Measurements from ENCODE around the gene ATP2B1. TPM values are rescaled to one million over a fixed set of nuclear protein-coding genes. Genes with fewer than 3 reads are reported as not detected.

The ATP2B1 gene
- total and polyA plus RNA-seq, 2 of the 13 experiments (the other 11 are each of a cell fraction or from before 2014, with no cell fraction given): 12.1 to 60.2 TPM

DNA sequence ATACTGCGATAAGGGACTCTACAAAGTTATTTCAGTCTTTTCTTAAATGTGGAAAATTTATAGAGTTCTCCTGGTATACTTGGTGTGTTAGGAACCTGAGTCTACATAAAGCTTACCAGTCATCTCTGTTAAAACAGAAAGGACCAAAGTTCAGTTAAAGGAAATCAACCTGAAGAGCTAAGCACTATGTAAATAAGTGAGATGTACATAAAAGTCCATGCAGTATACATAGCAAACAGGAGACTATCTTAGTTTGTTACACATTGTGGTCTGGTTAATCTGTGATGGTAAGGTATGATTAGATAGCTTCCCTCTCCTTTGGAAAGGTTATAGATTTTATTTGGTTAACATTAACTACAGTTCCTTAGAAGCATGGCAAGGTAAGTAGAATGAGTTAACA is 75.9 kb downstream of the ATP2B1 start (continued):
- TF ChIP-seq, protein P1, sequence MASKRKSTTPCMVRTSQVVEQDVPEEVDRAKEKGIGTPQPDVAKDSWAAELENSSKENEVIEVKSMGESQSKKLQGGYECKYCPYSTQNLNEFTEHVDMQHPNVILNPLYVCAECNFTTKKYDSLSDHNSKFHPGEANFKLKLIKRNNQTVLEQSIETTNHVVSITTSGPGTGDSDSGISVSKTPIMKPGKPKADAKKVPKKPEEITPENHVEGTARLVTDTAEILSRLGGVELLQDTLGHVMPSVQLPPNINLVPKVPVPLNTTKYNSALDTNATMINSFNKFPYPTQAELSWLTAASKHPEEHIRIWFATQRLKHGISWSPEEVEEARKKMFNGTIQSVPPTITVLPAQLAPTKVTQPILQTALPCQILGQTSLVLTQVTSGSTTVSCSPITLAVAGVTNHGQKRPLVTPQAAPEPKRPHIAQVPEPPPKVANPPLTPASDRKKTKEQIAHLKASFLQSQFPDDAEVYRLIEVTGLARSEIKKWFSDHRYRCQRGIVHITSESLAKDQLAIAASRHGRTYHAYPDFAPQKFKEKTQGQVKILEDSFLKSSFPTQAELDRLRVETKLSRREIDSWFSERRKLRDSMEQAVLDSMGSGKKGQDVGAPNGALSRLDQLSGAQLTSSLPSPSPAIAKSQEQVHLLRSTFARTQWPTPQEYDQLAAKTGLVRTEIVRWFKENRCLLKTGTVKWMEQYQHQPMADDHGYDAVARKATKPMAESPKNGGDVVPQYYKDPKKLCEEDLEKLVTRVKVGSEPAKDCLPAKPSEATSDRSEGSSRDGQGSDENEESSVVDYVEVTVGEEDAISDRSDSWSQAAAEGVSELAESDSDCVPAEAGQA (IDR thresholded peaks at IDR 0.05; ENCODE audit: low read depth): no peak
- TF ChIP-seq, protein P1 (CRISPR knock-in tag; IDR thresholded peaks at IDR 0.05; ENCODE audit: borderline replicate concordance): no peak
- TF ChIP-seq KDM6A (CRISPR knock-in tag; IDR thresholded peaks at IDR 0.05; ENCODE audit: low read depth) (peak; percentile 97), ZNF614 (CRISPR knock-in tag; IDR thresholded peaks at IDR 0.05; ENCODE audit: borderline replicate concordance) (peak; percentile 76; the same call in 1 of the 2 replicates), ZNF563 (CRISPR knock-in tag; IDR thresholded peaks at IDR 0.05) (no peak), NFRKB (IDR thresholded peaks at IDR 0.05) (no peak), SIX4 (CRISPR knock-in tag; IDR thresholded peaks at IDR 0.05) (peak; percentile 72; the same call in 1 of the 2 replicates), SALL1 (CRISPR knock-in tag; IDR thresholded peaks at IDR 0.05) (peak; percentile 24; the same call in 1 of the 2 replicates), THAP11 (CRISPR knock-in tag; IDR thresholded peaks at IDR 0.05) (peak; percentile 68; the same call in 1 of the 2 replicates), PCBP2 (optimal IDR thresholded peaks at IDR 0.05; ENCODE audit: low read depth, low read length, poor library complexity, severe bottlenecking) (no peak), ZNF547 (CRISPR knock-in tag; IDR thresholded peaks at IDR 0.05) (no peak), CBFB (CRISPR knock-in tag; IDR thresholded peaks at IDR 0.05) (peak; percentile 99), THYN1 (CRISPR knock-in tag; IDR thresholded peaks at IDR 0.05; ENCODE audit: borderline replicate concordance, low read depth) (no peak), IRF2 (CRISPR knock-in tag; IDR thresholded peaks at IDR 0.05) (0 out of 2 replicates have a peak, but pooled peaks have one; percentile 49), FOSL1 (CRISPR knock-in tag; IDR thresholded peaks at IDR 0.05; ENCODE audit: borderline replicate concordance) (no peak), ZNF430 (CRISPR knock-in tag; IDR thresholded peaks at IDR 0.05) (no peak), ZNF788 (CRISPR knock-in tag; IDR thresholded peaks at IDR 0.05; ENCODE audit: borderline replicate concordance) (no peak)
- TF ChIP-seq, protein P2, sequence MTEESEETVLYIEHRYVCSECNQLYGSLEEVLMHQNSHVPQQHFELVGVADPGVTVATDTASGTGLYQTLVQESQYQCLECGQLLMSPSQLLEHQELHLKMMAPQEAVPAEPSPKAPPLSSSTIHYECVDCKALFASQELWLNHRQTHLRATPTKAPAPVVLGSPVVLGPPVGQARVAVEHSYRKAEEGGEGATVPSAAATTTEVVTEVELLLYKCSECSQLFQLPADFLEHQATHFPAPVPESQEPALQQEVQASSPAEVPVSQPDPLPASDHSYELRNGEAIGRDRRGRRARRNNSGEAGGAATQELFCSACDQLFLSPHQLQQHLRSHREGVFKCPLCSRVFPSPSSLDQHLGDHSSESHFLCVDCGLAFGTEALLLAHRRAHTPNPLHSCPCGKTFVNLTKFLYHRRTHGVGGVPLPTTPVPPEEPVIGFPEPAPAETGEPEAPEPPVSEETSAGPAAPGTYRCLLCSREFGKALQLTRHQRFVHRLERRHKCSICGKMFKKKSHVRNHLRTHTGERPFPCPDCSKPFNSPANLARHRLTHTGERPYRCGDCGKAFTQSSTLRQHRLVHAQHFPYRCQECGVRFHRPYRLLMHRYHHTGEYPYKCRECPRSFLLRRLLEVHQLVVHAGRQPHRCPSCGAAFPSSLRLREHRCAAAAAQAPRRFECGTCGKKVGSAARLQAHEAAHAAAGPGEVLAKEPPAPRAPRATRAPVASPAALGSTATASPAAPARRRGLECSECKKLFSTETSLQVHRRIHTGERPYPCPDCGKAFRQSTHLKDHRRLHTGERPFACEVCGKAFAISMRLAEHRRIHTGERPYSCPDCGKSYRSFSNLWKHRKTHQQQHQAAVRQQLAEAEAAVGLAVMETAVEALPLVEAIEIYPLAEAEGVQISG (CRISPR knock-in tag; IDR thresholded peaks at IDR 0.05): no peak
- TF ChIP-seq, protein P3, sequence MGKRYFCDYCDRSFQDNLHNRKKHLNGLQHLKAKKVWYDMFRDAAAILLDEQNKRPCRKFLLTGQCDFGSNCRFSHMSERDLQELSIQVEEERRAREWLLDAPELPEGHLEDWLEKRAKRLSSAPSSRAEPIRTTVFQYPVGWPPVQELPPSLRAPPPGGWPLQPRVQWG (CRISPR knock-in tag; IDR thresholded peaks at IDR 0.05; ENCODE audit: borderline replicate concordance, low read depth): no peak
- TF ChIP-seq, protein P4, sequence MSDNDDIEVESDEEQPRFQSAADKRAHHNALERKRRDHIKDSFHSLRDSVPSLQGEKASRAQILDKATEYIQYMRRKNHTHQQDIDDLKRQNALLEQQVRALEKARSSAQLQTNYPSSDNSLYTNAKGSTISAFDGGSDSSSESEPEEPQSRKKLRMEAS (IDR thresholded peaks at IDR 0.05): 0 out of 2 replicates have a peak, but pooled peaks have one; percentile 14
- TF ChIP-seq, protein P5, sequence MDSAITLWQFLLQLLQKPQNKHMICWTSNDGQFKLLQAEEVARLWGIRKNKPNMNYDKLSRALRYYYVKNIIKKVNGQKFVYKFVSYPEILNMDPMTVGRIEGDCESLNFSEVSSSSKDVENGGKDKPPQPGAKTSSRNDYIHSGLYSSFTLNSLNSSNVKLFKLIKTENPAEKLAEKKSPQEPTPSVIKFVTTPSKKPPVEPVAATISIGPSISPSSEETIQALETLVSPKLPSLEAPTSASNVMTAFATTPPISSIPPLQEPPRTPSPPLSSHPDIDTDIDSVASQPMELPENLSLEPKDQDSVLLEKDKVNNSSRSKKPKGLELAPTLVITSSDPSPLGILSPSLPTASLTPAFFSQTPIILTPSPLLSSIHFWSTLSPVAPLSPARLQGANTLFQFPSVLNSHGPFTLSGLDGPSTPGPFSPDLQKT (CRISPR knock-in tag; IDR thresholded peaks at IDR 0.05; ENCODE audit: borderline replicate concordance): no peak
